ENCODE data around the gene SAA1. TPM values are rescaled to one million over a fixed set of nuclear protein-coding genes. Genes with fewer than 3 reads are reported as not detected.
A peak's percentile ranks its signal among the peaks of the same experiment; 100 is the strongest.

The SAA1 gene
- total RNA-seq (100 to 1,000 TPM in 1 of 4 donors, 10 to 100 TPM in 3; 29.1 to 100 (median 36.2) TPM), polyA plus RNA-seq (10 to 100 TPM in 2 of 3 donors, 1 to 10 TPM in 1; 7.3 to 16.9 (median 14.4) TPM)
- long read RNA-seq, donor 1, transcript SAA1-202 (4 exons, 675 nt) = minor isoform, 5 of 34 reads
- long read RNA-seq, donor 1, transcript SAA1-201 (4 exons, 615 nt) = major isoform, 27 of 34 reads
- long read RNA-seq, donor 1, partial matches to known transcripts = 0 of 34 reads
- long read RNA-seq, donor 1, other reads (novel, unspliced or antisense) = 0 of 34 reads
- long read RNA-seq, donor 2, transcript SAA1-201 (4 exons, 615 nt) = major isoform, 11 of 14 reads
- long read RNA-seq, donor 2, partial matches to known transcripts = 0 of 14 reads
- long read RNA-seq, donor 2, other reads (novel, unspliced or antisense) = 1 of 14 reads

- ATAC-seq = peak; percentile 15 to 72 (median 47)
- no peak for TF ChIP-seq CTCF (IDR thresholded peaks at IDR 0.05)
- Histone ChIP-seq H3K4me1 (no peaks in the 10 kb centered on the region), H3K4me3 (no peak within 1 kb of the TSS), H3K27ac (no peak within 1 kb of the TSS), H3K27me3 (ENCODE audit: insufficient read depth in 3 of 3, low read length in 2 of 3) (peaks cover 0 to 4% (median 0%) of the 10 kb centered on the region in 3 donors), H3K36me3 (ENCODE audit: insufficient read depth in 1 of 2, low read depth in 1 of 2) (no peaks in the 10 kb centered on the region), H3K9me3 (no peaks in the 10 kb centered on the region)
- DNase-seq = no peak
- WGBS, 3 donors = 48 to 56% (median 51%) methylated on average over 8 of the region's 8 CpGs
- intact Hi-C loops (cut with DNase I) = loop anchor here in 1 of 2 donors (10.0 kb wide), 1 partner anchor 721 kb away; the partner anchor contains the start of genes OTOG and USH1C
Measured at GRCh38 chr11:18265949-18266348, at the start of gene SAA1. SAA1 (plus strand) TSS chr11:18266264; CDS start chr11:18266888, 624 bp downstream.

- no peaks in the 10 kb centered on the region for H3K36me3 ChIP-seq (ENCODE audit: insufficient read depth in 1 of 2, low read depth in 1 of 2)
- DNase-seq (no peak), ATAC-seq (no peak)
- no peak for TF ChIP-seq CTCF (IDR thresholded peaks at IDR 0.05)
- H3K27ac ChIP-seq = no peak overlapping the region
- no peak overlapping the region for H3K4me3 ChIP-seq
- no peaks in the 10 kb centered on the region for H3K27me3 ChIP-seq (ENCODE audit: insufficient read depth in 3 of 3, low read length in 2 of 3)
- intact Hi-C loops (cut with DNase I) = no loop called here
- H3K9me3 ChIP-seq = no peaks in the 10 kb centered on the region
- 70 to 85% (median 79%) methylated on average over 5 of the region's 5 CpGs for WGBS, 3 donors
- no peaks in the 10 kb centered on the region for H3K4me1 ChIP-seq
Measured at GRCh38 chr11:18221274-18221876, 44.7 kb upstream of the SAA1 start.

- ATAC-seq (no peak), DNase-seq (no peak)
- H3K4me3 ChIP-seq = no peak overlapping the region
- WGBS, 3 donors = 91 to 96% (median 94%) methylated on average over 3 of the region's 3 CpGs
- H3K36me3 ChIP-seq (ENCODE audit: insufficient read depth in 1 of 2, low read depth in 1 of 2) = no peaks in the 10 kb centered on the region
- no peaks in the 10 kb centered on the region for H3K4me1 ChIP-seq
- H3K27me3 ChIP-seq (ENCODE audit: insufficient read depth in 3 of 3, low read length in 2 of 3) = no peaks in the 10 kb centered on the region
- no peak overlapping the region for H3K27ac ChIP-seq
- no peaks in the 10 kb centered on the region for H3K9me3 ChIP-seq
- TF ChIP-seq CTCF (IDR thresholded peaks at IDR 0.05) = no peak
- intact Hi-C loops (cut with DNase I) = no loop called here
Measured at GRCh38 chr11:18222814-18223421, 43.1 kb upstream of the SAA1 start.

DNA sequence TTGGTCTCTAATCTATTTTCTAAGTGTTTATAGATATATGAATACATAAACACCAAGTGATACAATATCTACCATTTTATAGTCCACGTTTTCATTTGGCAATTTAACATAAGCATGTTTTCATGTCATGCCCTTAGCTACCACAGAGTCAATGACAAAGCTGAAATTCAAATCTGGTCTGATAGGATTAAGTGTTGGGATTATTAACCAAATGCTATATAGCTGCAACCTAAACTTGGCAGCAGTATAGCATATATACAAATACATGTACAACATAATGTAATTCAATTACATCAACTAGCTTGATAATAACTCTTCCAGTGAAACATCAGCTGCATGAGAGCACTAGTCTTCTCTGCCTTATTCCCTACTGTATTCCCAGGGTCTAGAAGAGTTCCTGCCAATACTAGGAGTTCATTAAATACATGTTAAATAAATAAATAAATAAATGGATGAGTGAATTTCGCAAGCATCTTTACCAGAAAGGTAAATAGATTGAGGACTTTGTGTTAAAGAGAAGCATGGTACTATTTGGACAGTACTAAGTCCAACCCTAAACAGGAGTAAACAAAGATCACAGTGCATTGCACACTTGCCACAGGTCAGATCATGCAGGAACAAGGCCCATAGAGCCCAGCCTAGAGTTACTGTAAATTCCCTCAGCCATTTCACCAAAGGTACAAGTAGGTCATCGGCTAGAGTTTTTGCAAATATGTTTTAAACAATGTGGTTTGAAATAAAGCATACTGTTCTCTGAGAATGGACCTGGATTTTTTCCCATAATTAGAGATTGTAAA is 42.3 kb upstream of the SAA1 start:
- ATAC-seq (no peak), DNase-seq (no peak)
- Histone ChIP-seq H3K4me3 (no peak overlapping the region), H3K27ac (no peak overlapping the region), H3K27me3 (ENCODE audit: insufficient read depth in 3 of 3, low read length in 2 of 3) (no peaks in the 10 kb centered on the region), H3K4me1 (no peaks in the 10 kb centered on the region), H3K36me3 (ENCODE audit: insufficient read depth in 1 of 2, low read depth in 1 of 2) (no peaks in the 10 kb centered on the region), H3K9me3 (no peaks in the 10 kb centered on the region)
- intact Hi-C loops (cut with DNase I) = no loop called here
- WGBS, 3 donors = 43 to 80% (median 67%) methylated on average over 3 of the region's 3 CpGs
- TF ChIP-seq CTCF (IDR thresholded peaks at IDR 0.05) = no peak

All from psoas muscle (tissue), 8 donors.